ENCODE measurements around the gene SNX7. TPM values are rescaled to one million over a fixed set of nuclear protein-coding genes. Genes with fewer than 3 reads are reported as not detected.

The SNX7 gene
- total RNA-seq, 1 experiment from 2014 or later, result 25.3 TPM

DNA sequence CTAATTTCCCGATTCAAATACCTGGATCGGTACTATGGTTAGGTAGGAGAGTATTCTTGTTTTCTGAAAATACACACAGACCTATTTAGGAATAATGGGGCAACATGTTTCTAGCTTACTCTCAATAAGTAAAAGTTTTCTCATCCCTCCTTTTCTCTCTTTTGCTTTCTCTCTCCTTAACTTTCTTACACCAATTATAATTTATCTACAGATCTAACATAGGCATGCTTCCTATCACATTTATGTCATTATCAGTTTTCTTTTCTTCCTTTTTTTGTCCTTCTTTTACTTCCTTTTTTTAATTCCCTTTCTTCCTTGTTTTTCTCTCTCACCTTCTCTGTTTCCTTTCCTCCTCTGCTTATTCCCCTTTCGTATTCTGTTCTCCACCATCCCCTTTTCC, 20.3 kb downstream of the SNX7 start:
- Histone ChIP-seq H3K4me2 (no peak overlapping the region), H3K36me3 (ENCODE audit: low read depth) (no peaks in the 10 kb centered on the region), H4K20me1 (ENCODE audit: insufficient read depth) (no peaks in the 10 kb centered on the region), H3K9me3 (ENCODE audit: insufficient read depth, low read depth) (peaks cover 3% of the 10 kb centered on the region), H3K79me2 (ENCODE audit: low read depth) (no peaks in the 10 kb centered on the region), H3K9me2 (ENCODE audit: insufficient read depth) (no peaks in the 10 kb centered on the region), H3K27ac (no peak overlapping the region), H3F3A (ENCODE audit: insufficient read depth, low read depth) (no peaks in the 10 kb centered on the region), H3K4me1 (replicated peaks; ENCODE audit: insufficient read depth) (no peaks in the 10 kb centered on the region), H3K27me3 (ENCODE audit: insufficient read depth, low read depth) (no peaks in the 10 kb centered on the region), H2AFZ (no peak overlapping the region), H3K4me3 (no peak overlapping the region)
- no peak for DNase-seq
- POLR2A ChIA-PET (ENCODE audit: unreplicated experiment), result no interaction called here
- BruUV-seq (replicated peaks), result no TSS peak
- TF ChIP-seq EZH2 (IDR thresholded peaks at IDR 0.05; ENCODE audit: low read depth), result no peak
- TF ChIP-seq, protein P1, sequence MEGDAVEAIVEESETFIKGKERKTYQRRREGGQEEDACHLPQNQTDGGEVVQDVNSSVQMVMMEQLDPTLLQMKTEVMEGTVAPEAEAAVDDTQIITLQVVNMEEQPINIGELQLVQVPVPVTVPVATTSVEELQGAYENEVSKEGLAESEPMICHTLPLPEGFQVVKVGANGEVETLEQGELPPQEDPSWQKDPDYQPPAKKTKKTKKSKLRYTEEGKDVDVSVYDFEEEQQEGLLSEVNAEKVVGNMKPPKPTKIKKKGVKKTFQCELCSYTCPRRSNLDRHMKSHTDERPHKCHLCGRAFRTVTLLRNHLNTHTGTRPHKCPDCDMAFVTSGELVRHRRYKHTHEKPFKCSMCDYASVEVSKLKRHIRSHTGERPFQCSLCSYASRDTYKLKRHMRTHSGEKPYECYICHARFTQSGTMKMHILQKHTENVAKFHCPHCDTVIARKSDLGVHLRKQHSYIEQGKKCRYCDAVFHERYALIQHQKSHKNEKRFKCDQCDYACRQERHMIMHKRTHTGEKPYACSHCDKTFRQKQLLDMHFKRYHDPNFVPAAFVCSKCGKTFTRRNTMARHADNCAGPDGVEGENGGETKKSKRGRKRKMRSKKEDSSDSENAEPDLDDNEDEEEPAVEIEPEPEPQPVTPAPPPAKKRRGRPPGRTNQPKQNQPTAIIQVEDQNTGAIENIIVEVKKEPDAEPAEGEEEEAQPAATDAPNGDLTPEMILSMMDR (conservative IDR thresholded peaks at IDR 0.05), result no peak
- CTCF ChIA-PET, result interaction anchor here (0.7 kb wide), 1 partner anchor 845 kb away, joined by 3 read pairs; no protein-coding TSS in a partner anchor
- intact Hi-C loops (cut with micrococcal nuclease; ENCODE audit: unreplicated experiment), result no loop called here

DNA sequence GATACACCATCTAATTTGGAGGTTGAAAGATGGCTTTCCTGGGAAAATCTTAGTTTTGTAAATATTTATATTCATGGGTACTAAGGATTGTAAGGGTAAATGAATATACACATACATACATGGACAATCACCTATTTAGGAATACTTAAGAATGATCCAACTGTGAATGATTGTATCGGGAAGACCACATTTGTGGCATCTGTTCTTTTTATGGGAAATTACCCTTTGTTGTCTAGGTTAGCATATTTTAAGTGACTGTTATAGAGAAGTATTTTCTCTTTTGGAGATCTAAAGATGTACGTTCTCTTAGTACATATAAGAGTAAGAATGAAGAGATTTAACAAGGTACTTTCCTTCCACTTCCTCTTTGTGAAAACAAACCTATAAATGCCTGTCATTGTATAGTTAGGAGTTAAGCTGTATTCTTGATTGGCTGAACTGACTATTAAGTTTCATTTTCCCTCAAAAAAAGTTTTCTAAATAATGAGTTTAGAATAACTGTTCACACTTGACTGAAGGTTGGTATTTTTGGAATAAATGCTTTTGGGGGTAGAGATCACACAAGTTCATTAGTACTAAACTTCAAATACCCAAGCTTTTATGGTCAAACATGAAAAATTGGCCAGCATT, 26.7 kb downstream of the SNX7 start:
- intact Hi-C loops (cut with micrococcal nuclease; ENCODE audit: unreplicated experiment), result no loop called here
- no peaks in the 10 kb centered on the region for H3K36me3 ChIP-seq (ENCODE audit: low read depth)
- H3K27ac ChIP-seq, result no peak overlapping the region
- H3K9me2 ChIP-seq (ENCODE audit: insufficient read depth), result no peaks in the 10 kb centered on the region; the same call in 1 of the 2 replicates
- no peak overlapping the region for H3K4me3 ChIP-seq
- ChIA-PET POLR2A (ENCODE audit: unreplicated experiment) (no interaction called here), CTCF (interaction anchor here (0.6 kb wide), 1 partner anchor 79 kb away, joined by 6 read pairs; no protein-coding TSS in a partner anchor)
- peaks cover 6% of the 10 kb centered on the region; the same call in 1 of the 2 replicates for H3K9me3 ChIP-seq (ENCODE audit: insufficient read depth, low read depth)
- TF ChIP-seq EZH2 (IDR thresholded peaks at IDR 0.05; ENCODE audit: low read depth), result no peak
- TF ChIP-seq, protein P1 (conservative IDR thresholded peaks at IDR 0.05), result no peak
- no peak overlapping the region for H2AFZ ChIP-seq
- DNase-seq, result no peak
- H3F3A ChIP-seq (ENCODE audit: insufficient read depth, low read depth), result no peaks in the 10 kb centered on the region
- no peaks in the 10 kb centered on the region for H4K20me1 ChIP-seq (ENCODE audit: insufficient read depth)
- H3K4me1 ChIP-seq (replicated peaks; ENCODE audit: insufficient read depth), result no peaks in the 10 kb centered on the region
- BruUV-seq (replicated peaks), result no TSS peak
- H3K27me3 ChIP-seq (ENCODE audit: insufficient read depth, low read depth), result no peaks in the 10 kb centered on the region
- no peak overlapping the region for H3K4me2 ChIP-seq
- H3K79me2 ChIP-seq (ENCODE audit: low read depth), result no peaks in the 10 kb centered on the region

- Histone ChIP-seq H3K79me2 (ENCODE audit: low read depth) (no peaks in the 10 kb centered on the region), H3K4me1 (replicated peaks; ENCODE audit: insufficient read depth) (no peaks in the 10 kb centered on the region), H3K36me3 (ENCODE audit: low read depth) (no peaks in the 10 kb centered on the region; the same call in 1 of the 2 replicates), H3K27ac (no peak overlapping the region), H3K4me3 (no peak overlapping the region), H3K27me3 (ENCODE audit: insufficient read depth, low read depth) (no peaks in the 10 kb centered on the region), H3K4me2 (no peak overlapping the region), H3K9me3 (ENCODE audit: insufficient read depth, low read depth) (peaks cover 6% of the 10 kb centered on the region; the same call in 1 of the 2 replicates), H2AFZ (no peak overlapping the region), H3F3A (ENCODE audit: insufficient read depth, low read depth) (no peaks in the 10 kb centered on the region), H4K20me1 (ENCODE audit: insufficient read depth) (no peaks in the 10 kb centered on the region), H3K9me2 (ENCODE audit: insufficient read depth) (no peaks in the 10 kb centered on the region; the same call in 1 of the 2 replicates)
- no peak for TF ChIP-seq EZH2 (IDR thresholded peaks at IDR 0.05; ENCODE audit: low read depth)
- TF ChIP-seq, protein P1 (conservative IDR thresholded peaks at IDR 0.05), result no peak
- ChIA-PET CTCF (no interaction called here), POLR2A (ENCODE audit: unreplicated experiment) (no interaction called here)
- BruUV-seq (replicated peaks), result no TSS peak
- intact Hi-C loops (cut with micrococcal nuclease; ENCODE audit: unreplicated experiment), result no loop called here
- no peak for DNase-seq
These were observed 29.1 kb downstream of the SNX7 start for GRCh38 chr1:98690576-98690975.
